ENCODE measurements around the gene RNF207. TPM values are rescaled to one million over a fixed set of nuclear protein-coding genes. Genes with fewer than 3 reads are reported as not detected.
A peak's percentile ranks its signal among the peaks of the same experiment; 100 is the strongest.

The RNF207 gene
- total RNA-seq, 2 donors from 2014 or later: 4.8 to 7.7 TPM

- Histone ChIP-seq H3K36me3 (ENCODE audit: control insufficient read depth, insufficient read depth, low read length) (peaks cover 46% of the 10 kb centered on the region), H3K4me1 (ENCODE audit: control insufficient read depth, insufficient read depth, low read length) (no peaks in the 10 kb centered on the region), H3K27ac (ENCODE audit: low read depth, low read length) (no peak overlapping the region), H3K9me3 (ENCODE audit: control insufficient read depth, low read length) (no peaks in the 10 kb centered on the region), H3K27me3 (ENCODE audit: control insufficient read depth, insufficient read depth, low read length, poor library complexity, severe bottlenecking) (no peaks in the 10 kb centered on the region), H3K4me3 (ENCODE audit: low read length) (peak overlapping the region; percentile 93), H3K9ac (ENCODE audit: extremely low read depth, low read length, poor library complexity, severe bottlenecking) (peak overlapping the region; percentile 92)
- peak overlapping the region; percentile 67 for H3K27ac Mint-ChIP-seq
- H3K27me3 Mint-ChIP-seq (ENCODE audit: insufficient read depth): peaks cover 1% of the 10 kb centered on the region
- H3K4me1 Mint-ChIP-seq: peaks cover 23% of the 10 kb centered on the region
- peaks cover 42% of the 10 kb centered on the region for H3K36me3 Mint-ChIP-seq (ENCODE audit: low read depth)
- 74 to 75% methylated on average over 3 to 6 of the region's 6 CpGs for WGBS, 2 experiments (ENCODE audit: insufficient coverage in 1 of 2, insufficient read length in 1 of 2)
- DNase-seq: no peak
- no peaks in the 10 kb centered on the region for H3K9me3 Mint-ChIP-seq
- peak overlapping the region; percentile 74 for H3K4me3 Mint-ChIP-seq
- TF ChIP-seq CTCF (conservative IDR thresholded peaks at IDR 0.05): no peak
Measured at GRCh38 chr1:6197746-6198427, 8.0 kb upstream of the RNF207 start.

- H3K36me3 Mint-ChIP-seq (ENCODE audit: low read depth): peaks cover 33% of the 10 kb centered on the region
- H3K4me1 Mint-ChIP-seq: peaks cover 23% of the 10 kb centered on the region
- Histone ChIP-seq H3K27ac (ENCODE audit: low read depth, low read length) (peak overlapping the region; percentile 56), H3K4me1 (ENCODE audit: control insufficient read depth, insufficient read depth, low read length) (no peaks in the 10 kb centered on the region), H3K4me3 (ENCODE audit: low read length) (peak overlapping the region; percentile 93), H3K9me3 (ENCODE audit: control insufficient read depth, low read length) (no peaks in the 10 kb centered on the region), H3K9ac (ENCODE audit: extremely low read depth, low read length, poor library complexity, severe bottlenecking) (peak overlapping the region; percentile 92), H3K36me3 (ENCODE audit: control insufficient read depth, insufficient read depth, low read length) (peaks cover 37% of the 10 kb centered on the region), H3K27me3 (ENCODE audit: control insufficient read depth, insufficient read depth, low read length, poor library complexity, severe bottlenecking) (no peaks in the 10 kb centered on the region)
- no peak for TF ChIP-seq CTCF (conservative IDR thresholded peaks at IDR 0.05)
- peaks cover 1% of the 10 kb centered on the region for H3K27me3 Mint-ChIP-seq (ENCODE audit: insufficient read depth)
- DNase-seq: no peak
- WGBS, 2 experiments (ENCODE audit: insufficient coverage in 1 of 2, insufficient read length in 1 of 2): 0% methylated on average over 10 to 31 of the region's 31 CpGs
- H3K4me3 Mint-ChIP-seq: peak overlapping the region; percentile 74
- peak overlapping the region; percentile 67 for H3K27ac Mint-ChIP-seq
- no peaks in the 10 kb centered on the region for H3K9me3 Mint-ChIP-seq
Measured at GRCh38 chr1:6198646-6199297, 7.1 kb upstream of the RNF207 start.

GRCh38 chr1:6199298-6200187, 6.4 kb upstream of the RNF207 start, which contains the start of gene RPL22:
RPL22 (minus strand) TSS chr1:6199595; CDS start chr1:6199573, 22 bp downstream.
- 0 to 2% methylated on average over 22 to 53 of the region's 53 CpGs for WGBS, 2 experiments (ENCODE audit: insufficient coverage in 1 of 2, insufficient read length in 1 of 2)
- peak; percentile 99 for DNase-seq
- H3K4me3 ChIP-seq (ENCODE audit: low read length): peak within 1 kb of the TSS; percentile 93
- H3K27ac ChIP-seq (ENCODE audit: low read depth, low read length): peak within 1 kb of the TSS; percentile 56
- peak within 1 kb of the TSS; percentile 98 for H3K27ac Mint-ChIP-seq
- no peak for TF ChIP-seq CTCF (conservative IDR thresholded peaks at IDR 0.05)
- H3K4me3 Mint-ChIP-seq: peak within 1 kb of the TSS; percentile 74
- H3K9ac ChIP-seq (ENCODE audit: extremely low read depth, low read length, poor library complexity, severe bottlenecking): peak within 1 kb of the TSS; percentile 92
- peaks cover 30% of the 10 kb centered on the region for H3K36me3 ChIP-seq (ENCODE audit: control insufficient read depth, insufficient read depth, low read length)
- H3K36me3 Mint-ChIP-seq (ENCODE audit: low read depth): peaks cover 27% of the 10 kb centered on the region
- H3K27me3 ChIP-seq (ENCODE audit: control insufficient read depth, insufficient read depth, low read length, poor library complexity, severe bottlenecking): no peaks in the 10 kb centered on the region
- H3K9me3 Mint-ChIP-seq: no peaks in the 10 kb centered on the region
- H3K4me1 Mint-ChIP-seq: peaks cover 23% of the 10 kb centered on the region
- peaks cover 1% of the 10 kb centered on the region for H3K27me3 Mint-ChIP-seq (ENCODE audit: insufficient read depth)
- H3K9me3 ChIP-seq (ENCODE audit: control insufficient read depth, low read length): no peaks in the 10 kb centered on the region
- no peaks in the 10 kb centered on the region for H3K4me1 ChIP-seq (ENCODE audit: control insufficient read depth, insufficient read depth, low read length)

Measured in endodermal cell (in vitro differentiated cells).